Activated naive CD4-positive, alpha-beta T cell treated with anti-CD3 and anti-CD28 coated beads for 36 hours (primary cell): Measurements from ENCODE around the gene MMP17. TPM values are rescaled to one million over a fixed set of nuclear protein-coding genes. Genes with fewer than 3 reads are reported as not detected.
"Not testable (repeated sequence)": the region's sequence is repeated elsewhere in the genome, so short reads cannot be mapped to it uniquely, and the experiment has no call there.

Experiments used
- CTCF ChIA-PET: fragments of 350-600 bp; sonication (Branson Sonifier 250); formaldehyde crosslinking; loops from one replicate; lab custom pipeline; 2021; ENCODE audit warnings: antibody characterized with exemption; lab: Charles Lee
- DNase-seq: peaks from one replicate; pipeline ENCODE4 v3.0.0-alpha.2; 2020
- H3K27ac Mint-ChIP-seq: one replicate; pipeline ENCODE4 v1.8.0; 2021; ENCODE audit warnings: mild to moderate bottlenecking, mixed read lengths
- H3K27me3 Mint-ChIP-seq: one replicate; pipeline ENCODE4 v1.8.0; 2021; ENCODE audit warnings: low read depth, mixed read lengths
- H3K36me3 Mint-ChIP-seq: one replicate; pipeline ENCODE4 v1.8.0; 2021; ENCODE audit warnings: low read depth, mixed read lengths
- H3K4me1 Mint-ChIP-seq: one replicate; pipeline ENCODE4 v1.8.0; 2021; ENCODE audit warnings: low read depth, mixed read lengths
- H3K4me3 Mint-ChIP-seq: one replicate; pipeline ENCODE4 v1.8.0; 2021; ENCODE audit warnings: mild to moderate bottlenecking, moderate library complexity, mixed read lengths
- H3K9me3 Mint-ChIP-seq: one replicate; pipeline ENCODE4 v1.8.0; 2021; ENCODE audit warnings: mixed read lengths
- intact Hi-C: fragments of 100-400 bp; cut with micrococcal nuclease; formaldehyde crosslinking; loops from one replicate; pipeline ENCODE4 v1.15.1; 2023
- total RNA-seq, 2 experiments: library from RNA; stranded (reverse); gene quantifications; one replicate each; pipeline ENCODE4 v1.2.3, GENCODE V29; 2021

Gene MMP17
- total RNA-seq, 2 experiments from 2014 or later: not detected

GRCh38 chr12:131867891-131868675 is 39.9 kb downstream of the MMP17 start:
- Mint-ChIP-seq H3K9me3 (no peaks in the 10 kb centered on the region), H3K4me1 (no peaks in the 10 kb centered on the region), H3K36me3 (no peaks in the 10 kb centered on the region), H3K4me3 (no peak overlapping the region), H3K27me3 (no peaks in the 10 kb centered on the region), H3K27ac (no peak overlapping the region)
- intact Hi-C loops: no loop called here
- CTCF ChIA-PET: no interaction called here
- no peak for DNase-seq

GRCh38 chr12:131869871-131870418 is 41.8 kb downstream of the MMP17 start:
- CTCF ChIA-PET: no interaction called here
- H3K4me3 Mint-ChIP-seq: no peak overlapping the region
- H3K36me3 Mint-ChIP-seq: no peaks in the 10 kb centered on the region
- H3K27me3 Mint-ChIP-seq: no peaks in the 10 kb centered on the region
- no peaks in the 10 kb centered on the region for H3K4me1 Mint-ChIP-seq
- intact Hi-C loops: no loop called here
- no peak overlapping the region for H3K27ac Mint-ChIP-seq
- H3K9me3 Mint-ChIP-seq: peaks cover 9% of the 10 kb centered on the region
- no peak for DNase-seq

- Mint-ChIP-seq H3K9me3 (peaks cover 9% of the 10 kb centered on the region), H3K27ac (no peak overlapping the region), H3K4me1 (no peaks in the 10 kb centered on the region), H3K27me3 (no peaks in the 10 kb centered on the region), H3K36me3 (no peaks in the 10 kb centered on the region), H3K4me3 (no peak overlapping the region)
- intact Hi-C loops: no loop called here
- DNase-seq: no peak
- CTCF ChIA-PET: no interaction called here
These were observed 43.5 kb downstream of the MMP17 start for GRCh38 chr12:131871677-131872076.

- CTCF ChIA-PET: no interaction called here
- Mint-ChIP-seq H3K36me3 (no peaks in the 10 kb centered on the region), H3K27me3 (no peaks in the 10 kb centered on the region), H3K27ac (no peak overlapping the region), H3K9me3 (peaks cover 9% of the 10 kb centered on the region), H3K4me3 (no peak overlapping the region), H3K4me1 (no peaks in the 10 kb centered on the region)
- intact Hi-C loops: no loop called here
- no peak for DNase-seq
These were observed 44.2 kb downstream of the MMP17 start for GRCh38 chr12:131872154-131873051.

GRCh38 chr12:131873293-131873692 is 45.1 kb downstream of the MMP17 start:
- Mint-ChIP-seq H3K9me3 (peaks cover 9% of the 10 kb centered on the region), H3K4me1 (no peaks in the 10 kb centered on the region), H3K36me3 (no peaks in the 10 kb centered on the region), H3K4me3 (no peak overlapping the region), H3K27ac (no peak overlapping the region), H3K27me3 (no peaks in the 10 kb centered on the region)
- intact Hi-C loops: no loop called here
- DNase-seq: no peak
- CTCF ChIA-PET: no interaction called here

- H3K27me3 Mint-ChIP-seq, intact Hi-C loops, H3K27ac Mint-ChIP-seq, CTCF ChIA-PET, H3K4me1 Mint-ChIP-seq, DNase-seq, H3K4me3 Mint-ChIP-seq, H3K36me3 Mint-ChIP-seq, H3K9me3 Mint-ChIP-seq: not testable (repeated sequence)
These were observed 46.8 kb downstream of the MMP17 start for GRCh38 chr12:131874972-131875371.

- H3K4me1 Mint-ChIP-seq, DNase-seq, CTCF ChIA-PET, H3K4me3 Mint-ChIP-seq, H3K27ac Mint-ChIP-seq, H3K36me3 Mint-ChIP-seq, H3K9me3 Mint-ChIP-seq, H3K27me3 Mint-ChIP-seq, intact Hi-C loops: not testable (repeated sequence)
These were observed 49.0 kb downstream of the MMP17 start for GRCh38 chr12:131877216-131877615.

GRCh38 chr12:131878436-131878835 is 50.2 kb downstream of the MMP17 start:
- DNase-seq, H3K4me1 Mint-ChIP-seq, H3K27me3 Mint-ChIP-seq, H3K27ac Mint-ChIP-seq, H3K4me3 Mint-ChIP-seq, H3K9me3 Mint-ChIP-seq, H3K36me3 Mint-ChIP-seq, intact Hi-C loops, CTCF ChIA-PET: not testable (repeated sequence)

- no peak for DNase-seq
- H3K4me3 Mint-ChIP-seq: no peak overlapping the region
- intact Hi-C loops: no loop called here
- H3K27me3 Mint-ChIP-seq: no peaks in the 10 kb centered on the region
- CTCF ChIA-PET: interaction anchor here (1.0 kb wide), 1 partner anchor 16 kb away, joined by 3 read pairs; no protein-coding TSS in a partner anchor
- H3K27ac Mint-ChIP-seq: no peak overlapping the region
- H3K36me3 Mint-ChIP-seq: no peaks in the 10 kb centered on the region
- H3K9me3 Mint-ChIP-seq: peaks cover 5% of the 10 kb centered on the region
- H3K4me1 Mint-ChIP-seq: no peaks in the 10 kb centered on the region
These were observed 54.8 kb downstream of the MMP17 start for GRCh38 chr12:131882804-131883520.

GRCh38 chr12:131883521-131883900 is 55.3 kb downstream of the MMP17 start:
- H3K9me3 Mint-ChIP-seq: peaks cover 5% of the 10 kb centered on the region
- no peak overlapping the region for H3K27ac Mint-ChIP-seq
- H3K27me3 Mint-ChIP-seq: no peaks in the 10 kb centered on the region
- CTCF ChIA-PET: interaction anchor here (1.0 kb wide), 1 partner anchor 17 kb away, joined by 3 read pairs; no protein-coding TSS in a partner anchor
- intact Hi-C loops: no loop called here
- no peaks in the 10 kb centered on the region for H3K36me3 Mint-ChIP-seq
- DNase-seq: no peak
- H3K4me1 Mint-ChIP-seq: no peaks in the 10 kb centered on the region
- H3K4me3 Mint-ChIP-seq: no peak overlapping the region

GRCh38 chr12:131885076-131885475 is 56.9 kb downstream of the MMP17 start:
- DNase-seq, H3K36me3 Mint-ChIP-seq, H3K4me1 Mint-ChIP-seq, H3K27ac Mint-ChIP-seq, intact Hi-C loops, CTCF ChIA-PET, H3K4me3 Mint-ChIP-seq, H3K9me3 Mint-ChIP-seq, H3K27me3 Mint-ChIP-seq: not testable (repeated sequence)

GRCh38 chr12:131885543-131886057 is 57.4 kb downstream of the MMP17 start:
- Mint-ChIP-seq H3K9me3 (peaks cover 5% of the 10 kb centered on the region), H3K36me3 (no peaks in the 10 kb centered on the region), H3K4me3 (no peak overlapping the region), H3K27ac (no peak overlapping the region), H3K27me3 (no peaks in the 10 kb centered on the region), H3K4me1 (no peaks in the 10 kb centered on the region)
- intact Hi-C loops: no loop called here
- CTCF ChIA-PET: no interaction called here
- no peak for DNase-seq
